HG03460 (cell line): ENCODE measurements around the gene HOXD9.

ENCODE experiments used
- ATAC-seq: cut with Tn5 transposase; IDR thresholded peaks from one replicate; pipeline ENCODE4 v1.9.1; 2021; ENCODE audit not compliant: unreplicated experiment

Gene HOXD9

GRCh38 chr2:176152350-176153181 lies 30.0 kb downstream of the HOXD9 start:
- ATAC-seq = no peak

DNA sequence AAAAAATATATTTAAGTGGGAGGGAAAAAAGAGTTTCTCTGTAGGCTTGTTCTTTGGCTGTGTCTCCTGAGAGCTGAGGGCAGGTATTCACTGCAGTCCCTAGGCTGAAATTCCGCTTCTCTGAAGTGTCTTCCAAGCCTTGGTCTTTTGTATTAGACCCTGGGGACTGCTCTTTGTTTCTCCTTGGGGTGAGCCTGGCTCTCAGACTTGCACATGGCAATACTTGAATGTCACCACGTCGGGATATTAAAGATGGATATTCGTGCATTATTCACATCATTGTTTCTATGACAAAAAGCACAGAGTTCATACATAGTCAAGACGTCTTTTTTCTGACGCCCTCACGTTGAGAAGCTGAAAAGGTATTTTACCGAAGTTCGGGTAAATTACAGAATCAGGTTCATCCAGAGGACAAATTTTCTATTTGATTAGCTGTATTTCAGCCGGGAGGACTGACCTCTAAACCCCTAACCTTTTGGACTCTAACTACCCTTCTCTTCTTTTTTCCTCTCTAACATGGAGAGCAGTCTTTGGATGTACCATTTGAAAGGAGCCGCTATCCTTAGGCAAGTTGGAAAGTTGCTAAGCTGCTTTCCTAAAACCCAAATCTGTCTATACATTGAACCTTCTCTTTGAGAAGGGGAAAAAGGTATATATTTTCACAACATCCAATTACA lies 32.2 kb downstream of the HOXD9 start:
- no peak for ATAC-seq

DNA sequence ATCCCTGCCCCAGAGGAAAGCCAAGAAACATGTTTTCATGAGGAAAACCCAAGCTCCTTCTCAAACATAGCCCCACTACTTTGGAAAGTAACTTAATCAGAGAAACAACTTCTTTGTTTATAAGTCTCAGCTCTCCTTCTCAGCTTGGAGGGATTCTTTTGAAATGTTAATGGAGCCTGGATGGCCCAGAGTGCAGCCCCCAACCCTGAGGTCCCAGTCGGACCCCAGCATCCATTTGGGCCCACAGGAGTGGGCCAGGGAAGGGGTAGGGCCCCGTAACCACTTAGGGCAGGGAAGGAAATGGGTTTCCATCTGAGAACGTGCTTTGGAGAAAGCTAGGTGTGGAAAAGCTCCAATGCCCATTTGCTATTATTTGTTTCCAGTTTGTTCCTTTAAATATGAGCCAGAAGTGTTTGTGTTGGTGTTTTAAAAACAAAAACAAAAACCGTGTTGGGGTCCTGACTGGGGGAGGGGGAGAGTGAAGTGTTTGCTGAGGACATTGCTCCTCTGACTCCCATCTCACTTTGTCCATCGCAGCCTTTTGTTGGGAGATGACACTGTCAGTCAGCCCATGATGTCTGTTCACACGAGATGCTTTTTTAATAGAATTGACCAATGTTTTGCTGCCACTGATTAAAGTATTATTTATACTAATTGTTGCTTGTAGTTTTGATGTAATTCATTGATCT lies 33.0 kb downstream of the HOXD9 start:
- no peak for ATAC-seq

DNA sequence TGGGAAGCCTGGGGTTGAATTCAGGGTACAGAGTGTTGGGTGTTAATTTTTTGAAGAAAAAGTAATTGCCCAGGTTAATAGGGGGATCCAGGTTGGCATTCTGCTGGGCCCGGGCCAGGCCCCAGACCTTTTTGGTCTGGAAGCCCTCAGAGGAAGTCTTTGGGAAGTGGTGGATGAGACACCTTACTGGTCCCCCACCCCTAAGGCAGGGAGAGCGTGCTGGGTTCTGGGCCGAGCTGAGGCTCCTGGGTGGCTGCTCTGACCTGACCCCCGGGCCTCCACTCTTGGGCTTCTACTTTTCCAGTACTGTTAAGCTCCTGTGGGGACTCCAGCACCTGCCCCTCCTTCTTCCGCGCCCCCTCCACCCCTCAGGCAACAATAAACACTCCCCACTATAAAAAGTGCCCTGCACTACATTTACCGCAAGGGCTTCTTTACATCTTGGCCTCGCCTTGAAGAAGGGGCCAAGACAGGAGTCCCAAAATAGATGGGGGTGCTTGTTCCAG lies 33.8 kb downstream of the HOXD9 start:
- no peak for ATAC-seq

GRCh38 chr2:176156807-176157498 lies 34.4 kb downstream of the HOXD9 start, which contains the start of gene HOXD3:
Gene HOXD3 (plus strand): TSS chr2:176157307. CDS start chr2:176169115, 11,808 bp downstream.
- no peak for ATAC-seq

GRCh38 chr2:176157499-176158185 lies 35.1 kb downstream of the HOXD9 start:
- ATAC-seq = no peak

DNA sequence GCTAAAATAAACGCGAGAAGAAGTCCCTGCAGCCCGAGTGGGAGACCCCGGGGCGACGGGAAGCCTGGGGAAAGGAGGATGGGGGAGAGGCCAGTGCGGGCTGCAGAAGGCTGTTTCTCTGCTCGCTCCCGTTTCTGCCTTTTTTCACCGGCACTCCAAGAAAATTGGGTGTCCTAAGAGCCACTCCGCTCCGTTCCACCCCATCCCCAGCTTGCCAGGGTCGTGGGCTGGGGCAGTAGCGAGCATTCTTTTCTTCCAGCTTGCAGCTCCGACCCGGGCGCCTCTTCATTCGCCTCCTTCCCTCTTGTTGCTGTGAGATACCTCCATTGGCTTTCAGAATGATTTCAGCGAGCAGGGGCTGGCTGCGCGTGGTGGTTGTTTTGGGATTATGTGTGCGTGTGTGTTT lies 35.7 kb downstream of the HOXD9 start:
- ATAC-seq = no peak

GRCh38 chr2:176158855-176159662 lies 36.5 kb downstream of the HOXD9 start:
- no peak for ATAC-seq

- no peak for ATAC-seq
These were observed 37.2 kb downstream of the HOXD9 start for GRCh38 chr2:176159663-176160250.

DNA sequence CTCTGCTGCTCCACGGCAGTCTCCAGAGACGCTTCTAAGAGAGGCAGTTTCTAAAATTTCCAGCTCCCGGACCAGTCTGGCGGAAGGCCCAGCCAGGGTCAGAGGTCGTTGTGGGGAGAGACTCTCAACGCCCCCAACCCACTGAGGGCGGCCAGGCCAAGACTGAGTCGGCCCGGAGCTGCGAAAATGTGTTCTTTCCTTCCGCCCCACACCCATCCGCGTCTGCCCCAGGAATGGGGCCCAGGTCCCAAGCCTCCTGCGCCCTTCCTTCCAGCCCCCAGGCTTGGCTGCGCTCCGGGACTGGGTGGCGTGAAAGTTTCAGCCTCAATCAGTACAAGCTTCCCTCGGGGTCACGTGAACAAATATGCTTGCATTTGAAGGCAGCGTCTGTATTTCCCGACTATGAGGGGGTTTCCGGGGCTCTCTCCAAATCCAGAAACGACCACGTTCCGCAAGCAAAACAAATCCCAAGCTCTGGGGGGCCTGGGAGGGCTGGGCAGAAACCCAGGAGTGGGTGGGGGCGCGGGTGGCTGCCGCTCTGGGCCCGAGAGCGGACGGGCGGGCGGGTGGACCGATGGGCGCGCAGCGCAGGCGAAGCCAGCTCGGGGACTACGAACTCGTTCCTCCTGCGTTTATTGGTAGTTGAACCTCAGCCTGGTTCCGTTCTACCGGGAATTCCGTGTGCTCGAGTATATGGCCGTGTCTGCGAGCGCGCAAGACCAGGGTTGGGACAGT lies 37.9 kb downstream of the HOXD9 start:
- no peak for ATAC-seq

GRCh38 chr2:176160986-176161824 lies 38.7 kb downstream of the HOXD9 start:
- no peak for ATAC-seq

- no peak for ATAC-seq
These were observed 39.5 kb downstream of the HOXD9 start for GRCh38 chr2:176161825-176162626.

GRCh38 chr2:176162911-176163671 lies 40.6 kb downstream of the HOXD9 start:
- ATAC-seq = no peak

DNA sequence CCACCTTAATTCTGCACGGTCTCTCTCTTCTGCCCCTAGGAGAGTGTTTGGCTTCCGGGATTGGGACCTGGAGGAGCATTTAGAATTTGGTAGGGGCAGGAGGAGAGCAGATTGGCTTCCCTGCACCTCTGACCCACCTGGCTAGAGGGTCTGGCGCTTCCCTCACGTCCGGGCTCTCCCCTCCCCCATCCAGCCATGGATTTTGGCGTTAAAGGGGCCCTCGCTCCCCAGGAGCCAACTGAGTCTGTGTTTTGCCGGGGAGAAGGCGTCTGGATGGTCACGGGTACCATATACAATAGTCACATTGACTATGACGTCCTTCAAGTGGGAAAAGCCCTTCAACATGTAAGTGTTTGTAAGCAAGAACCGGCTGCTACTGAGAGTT lies 41.1 kb downstream of the HOXD9 start:
- ATAC-seq = no peak

GRCh38 chr2:176164201-176164600 lies 41.7 kb downstream of the HOXD9 start:
- no peak for ATAC-seq
